Measurements from ENCODE around the gene SGCD. TPM values are rescaled to one million over a fixed set of nuclear protein-coding genes. Genes with fewer than 3 reads are reported as not detected.

SGCD gene
- polyA plus RNA-seq, 1 of the 3 experiments (the other 2 are of a cell fraction) = 0.87 TPM

GRCh38 chr5:156466871-156467270 is 139.9 kb downstream of the SGCD start:
- H3K27ac ChIP-seq (ENCODE audit: low read depth in 2 of 2, low read length in 1 of 2) = no peak overlapping the region

GRCh38 chr5:156469636-156470035 is 142.7 kb downstream of the SGCD start:
- Histone ChIP-seq H2AFZ (ENCODE audit: low read depth) (no peak overlapping the region), H4K20me1 (ENCODE audit: insufficient read depth) (no peaks in the 10 kb centered on the region), H3K4me1 (ENCODE audit: control insufficient read depth in 1 of 2, insufficient read depth in 2 of 2, low read depth in 1 of 2, low read length in 1 of 2) (peaks cover 0 to 3% of the 10 kb centered on the region in 2 experiments; a peak in 1 of 4 replicates), H3K36me3 (replicated peaks in 1 of 2; ENCODE audit: control insufficient read depth in 1 of 2, insufficient read depth in 2 of 2, low read length in 1 of 2) (no peaks in the 10 kb centered on the region), H3F3A (replicated peaks; ENCODE audit: insufficient read depth) (no peaks in the 10 kb centered on the region), H3K79me2 (ENCODE audit: insufficient read depth) (no peaks in the 10 kb centered on the region), H3K27me3 (ENCODE audit: insufficient read depth) (no peaks in the 10 kb centered on the region), H3K4me2 (no peak overlapping the region), H3K4me3 (ENCODE audit: low read depth in 2 of 2, low read length in 1 of 2) (no peak overlapping the region), H3K9me3 (no peaks in the 10 kb centered on the region), H3K27ac (ENCODE audit: low read depth in 2 of 2, low read length in 1 of 2) (no peak overlapping the region), H3K9me2 (no peaks in the 10 kb centered on the region), H3K9ac (no peak overlapping the region)
- POLR2A ChIA-PET = no interaction called here
- WGBS (ENCODE audit: low lambda C conversion rate) = 72% methylated on average over 3 of the region's 3 CpGs
- CTCF ChIA-PET = no interaction called here
- DNase-seq = no peak
- TF ChIP-seq USF2 (IDR thresholded peaks at IDR 0.05; ENCODE audit: borderline replicate concordance, low read depth, low read length) (no peak), FOXM1 (IDR thresholded peaks at IDR 0.05; ENCODE audit: low read depth) (no peak), CHD2 (IDR thresholded peaks at IDR 0.05; ENCODE audit: low read length, partially characterized antibody) (no peak), MXI1 (IDR thresholded peaks at IDR 0.05; ENCODE audit: low read depth, low read length) (no peak)

More at GRCh38 chr5:156466871-156467270, 139.9 kb downstream of the SGCD start:
- H3K4me3 ChIP-seq (ENCODE audit: low read depth in 2 of 2, low read length in 1 of 2) = no peak overlapping the region
- ChIA-PET CTCF (interaction anchor here (1.4 kb wide), 1 partner anchor 15 kb away, joined by 3 read pairs; no protein-coding TSS in a partner anchor), POLR2A (no interaction called here)
- no peak overlapping the region for H3K4me2 ChIP-seq
- H3K79me2 ChIP-seq (ENCODE audit: insufficient read depth) = no peaks in the 10 kb centered on the region
- H3K9ac ChIP-seq = no peak overlapping the region
- DNase-seq = no peak
- H4K20me1 ChIP-seq (ENCODE audit: insufficient read depth) = no peaks in the 10 kb centered on the region
- no peaks in the 10 kb centered on the region for H3F3A ChIP-seq (replicated peaks; ENCODE audit: insufficient read depth)
- H3K9me2 ChIP-seq = no peaks in the 10 kb centered on the region
- TF ChIP-seq FOXM1 (IDR thresholded peaks at IDR 0.05; ENCODE audit: low read depth) (no peak), MEF2A (IDR thresholded peaks at IDR 0.05; ENCODE audit: borderline replicate concordance, low read depth) (no peak), IRF3 (IDR thresholded peaks at IDR 0.05; ENCODE audit: low read depth, low read length) (no peak), TAF1 (IDR thresholded peaks at IDR 0.05; ENCODE audit: borderline replicate concordance, low read depth, low read length) (no peak), YY1 (IDR thresholded peaks at IDR 0.05; ENCODE audit: low read depth) (no peak), TEAD4 (IDR thresholded peaks at IDR 0.05; ENCODE audit: borderline replicate concordance, insufficient read depth) (no peak), RAD21 (IDR thresholded peaks at IDR 0.05; ENCODE audit: low read length) (no peak), GATA2 (CRISPR knock-in tag; IDR thresholded peaks at IDR 0.05) (no peak), MAX (IDR thresholded peaks at IDR 0.05; ENCODE audit: low read depth) (no peak), ELF1 (IDR thresholded peaks at IDR 0.05) (no peak), EP300 (IDR thresholded peaks at IDR 0.05; ENCODE audit: borderline replicate concordance in 1 of 2, low read depth in 1 of 2, low read length in 1 of 2) (no peak), RXRA (IDR thresholded peaks at IDR 0.05; ENCODE audit: borderline replicate concordance, low read depth) (no peak)
- WGBS (ENCODE audit: low lambda C conversion rate) = 44% methylated on average over 3 of the region's 3 CpGs
- H3K27me3 ChIP-seq (ENCODE audit: insufficient read depth) = no peaks in the 10 kb centered on the region
- no peaks in the 10 kb centered on the region for H3K36me3 ChIP-seq (replicated peaks in 1 of 2; ENCODE audit: control insufficient read depth in 1 of 2, insufficient read depth in 2 of 2, low read length in 1 of 2)
- no peaks in the 10 kb centered on the region for H3K4me1 ChIP-seq (ENCODE audit: control insufficient read depth in 1 of 2, insufficient read depth in 2 of 2, low read depth in 1 of 2, low read length in 1 of 2)
- H2AFZ ChIP-seq (ENCODE audit: low read depth) = no peak overlapping the region
- H3K9me3 ChIP-seq = no peaks in the 10 kb centered on the region

Data from SK-N-SH (cell line).